ENCODE data around the gene SNRNP48. TPM values are rescaled to one million over a fixed set of nuclear protein-coding genes. Genes with fewer than 3 reads are reported as not detected.

The SNRNP48 gene
- total RNA-seq, 1 donor from 2014 or later = 9.7 TPM

DNA sequence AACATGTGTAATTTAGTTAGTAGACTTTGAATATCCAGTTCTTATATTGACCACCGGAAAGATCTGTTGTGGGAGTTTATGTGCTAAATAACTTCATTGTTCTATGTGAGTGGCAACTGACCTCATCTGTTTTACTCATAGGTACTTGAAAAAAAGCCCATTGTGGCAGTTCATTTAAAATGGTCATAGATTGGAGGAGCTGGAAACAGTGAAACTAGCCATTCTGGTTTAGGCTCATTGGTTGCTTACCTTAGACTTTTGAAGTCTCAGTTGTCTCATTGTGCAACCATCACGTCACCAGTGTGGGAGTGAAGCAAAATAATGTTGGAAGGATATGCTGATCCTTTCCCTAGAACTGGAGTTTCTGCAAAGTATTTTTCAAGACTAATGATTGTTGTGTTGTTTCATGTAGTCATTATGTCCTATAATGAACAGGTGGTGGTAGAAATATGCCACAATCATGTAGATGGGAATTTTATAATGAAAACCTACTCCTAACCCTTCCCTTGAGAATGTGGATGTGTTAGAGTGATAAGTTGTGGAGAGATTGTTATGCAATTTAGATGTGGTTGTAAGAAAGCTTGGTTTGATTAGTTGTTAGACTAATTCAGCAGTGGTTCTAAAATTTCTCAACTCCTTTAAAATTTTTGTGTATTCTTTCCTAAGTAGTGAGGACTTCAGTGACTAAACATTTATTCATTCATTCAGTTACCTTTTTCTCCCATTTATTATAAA is 30.2 kb upstream of the SNRNP48 start:
- Mint-ChIP-seq H3K27ac (ENCODE audit: unreplicated experiment) (no peak overlapping the region), H3K4me1 (ENCODE audit: low read depth) (peaks cover 21% of the 10 kb centered on the region), H3K4me3 (ENCODE audit: unreplicated experiment) (no peak overlapping the region), H3K36me3 (ENCODE audit: low read depth) (peaks cover 43% of the 10 kb centered on the region), H3K9me3 (ENCODE audit: low read depth) (no peaks in the 10 kb centered on the region), H3K27me3 (ENCODE audit: low read depth) (no peaks in the 10 kb centered on the region)
- DNase-seq (ENCODE audit: low spot score) = no peak
- TF ChIP-seq, protein P1, sequence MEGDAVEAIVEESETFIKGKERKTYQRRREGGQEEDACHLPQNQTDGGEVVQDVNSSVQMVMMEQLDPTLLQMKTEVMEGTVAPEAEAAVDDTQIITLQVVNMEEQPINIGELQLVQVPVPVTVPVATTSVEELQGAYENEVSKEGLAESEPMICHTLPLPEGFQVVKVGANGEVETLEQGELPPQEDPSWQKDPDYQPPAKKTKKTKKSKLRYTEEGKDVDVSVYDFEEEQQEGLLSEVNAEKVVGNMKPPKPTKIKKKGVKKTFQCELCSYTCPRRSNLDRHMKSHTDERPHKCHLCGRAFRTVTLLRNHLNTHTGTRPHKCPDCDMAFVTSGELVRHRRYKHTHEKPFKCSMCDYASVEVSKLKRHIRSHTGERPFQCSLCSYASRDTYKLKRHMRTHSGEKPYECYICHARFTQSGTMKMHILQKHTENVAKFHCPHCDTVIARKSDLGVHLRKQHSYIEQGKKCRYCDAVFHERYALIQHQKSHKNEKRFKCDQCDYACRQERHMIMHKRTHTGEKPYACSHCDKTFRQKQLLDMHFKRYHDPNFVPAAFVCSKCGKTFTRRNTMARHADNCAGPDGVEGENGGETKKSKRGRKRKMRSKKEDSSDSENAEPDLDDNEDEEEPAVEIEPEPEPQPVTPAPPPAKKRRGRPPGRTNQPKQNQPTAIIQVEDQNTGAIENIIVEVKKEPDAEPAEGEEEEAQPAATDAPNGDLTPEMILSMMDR (IDR thresholded peaks at IDR 0.05) = no peak

DNA sequence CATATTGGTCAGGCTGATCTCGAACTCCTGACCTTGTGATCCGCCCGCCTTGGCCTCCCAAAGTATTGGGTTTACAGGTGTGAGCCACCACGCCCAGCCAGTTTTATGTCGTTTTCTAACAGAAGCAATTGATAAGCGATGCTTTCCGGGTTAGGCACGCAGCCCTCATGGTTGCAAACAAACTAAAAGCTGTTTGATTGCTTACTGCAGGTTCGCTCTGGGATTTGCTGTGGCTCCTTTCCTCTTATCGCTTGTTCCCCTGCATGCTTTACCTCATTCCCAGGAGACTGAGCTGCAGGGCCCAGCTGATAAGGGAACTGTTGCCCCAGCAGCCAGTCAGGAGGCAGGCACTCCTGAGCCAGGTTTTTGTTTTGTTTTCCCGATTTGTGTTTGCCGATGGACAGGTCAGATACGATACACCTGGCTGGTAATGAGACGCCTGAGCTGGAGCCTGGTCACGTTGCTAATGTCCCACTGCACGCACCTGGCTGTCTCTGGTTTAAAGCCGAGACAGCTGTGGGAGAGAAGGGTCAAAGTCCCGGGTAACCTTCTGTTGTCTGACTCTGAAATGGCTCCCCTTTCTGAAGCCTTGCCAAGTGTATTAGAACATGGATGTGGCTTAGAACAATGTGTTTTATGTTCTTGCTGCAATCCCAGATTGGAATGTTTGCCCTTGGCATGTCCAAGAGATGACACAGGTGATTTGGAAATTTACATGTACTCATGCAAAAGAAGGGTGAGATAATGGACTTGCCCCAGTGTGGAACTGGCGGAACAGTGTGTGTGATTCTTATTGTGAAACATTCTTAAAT is 28.6 kb upstream of the SNRNP48 start:
- H3K36me3 Mint-ChIP-seq (ENCODE audit: low read depth) = peaks cover 56% of the 10 kb centered on the region
- TF ChIP-seq, protein P1 (IDR thresholded peaks at IDR 0.05) = no peak
- peaks cover 19% of the 10 kb centered on the region for H3K4me1 Mint-ChIP-seq (ENCODE audit: low read depth)
- peak overlapping the region; percentile 14 for H3K27ac Mint-ChIP-seq (ENCODE audit: unreplicated experiment)
- no peak for DNase-seq (ENCODE audit: low spot score)
- no peak overlapping the region for H3K4me3 Mint-ChIP-seq (ENCODE audit: unreplicated experiment)
- no peaks in the 10 kb centered on the region for H3K9me3 Mint-ChIP-seq (ENCODE audit: low read depth)
- no peaks in the 10 kb centered on the region for H3K27me3 Mint-ChIP-seq (ENCODE audit: low read depth)

DNA sequence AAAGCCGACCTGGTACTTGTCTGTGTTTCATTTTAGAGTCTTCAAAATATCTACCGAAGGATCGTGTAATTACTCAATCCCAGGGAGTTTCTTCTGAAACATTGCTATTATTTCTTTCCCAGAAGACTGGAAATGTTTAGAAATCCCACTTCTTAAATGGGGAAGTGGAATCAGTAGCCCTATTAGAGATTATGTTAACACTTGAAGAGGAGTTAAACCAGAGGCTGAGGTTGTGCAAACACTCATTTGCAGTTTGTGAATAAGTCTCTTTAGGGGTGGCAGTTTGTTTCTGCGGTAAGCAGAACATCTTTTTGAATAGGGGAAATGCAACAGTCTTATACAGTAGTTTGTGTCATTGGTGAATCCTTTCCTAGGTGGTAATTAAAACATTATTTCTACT is 27.2 kb upstream of the SNRNP48 start:
- peaks cover 31% of the 10 kb centered on the region for H3K4me1 Mint-ChIP-seq (ENCODE audit: low read depth)
- H3K9me3 Mint-ChIP-seq (ENCODE audit: low read depth) = no peaks in the 10 kb centered on the region
- H3K27me3 Mint-ChIP-seq (ENCODE audit: low read depth) = no peaks in the 10 kb centered on the region
- TF ChIP-seq, protein P1 (IDR thresholded peaks at IDR 0.05) = no peak
- peaks cover 63% of the 10 kb centered on the region for H3K36me3 Mint-ChIP-seq (ENCODE audit: low read depth)
- H3K27ac Mint-ChIP-seq (ENCODE audit: unreplicated experiment) = no peak overlapping the region
- no peak overlapping the region for H3K4me3 Mint-ChIP-seq (ENCODE audit: unreplicated experiment)
- DNase-seq (ENCODE audit: low spot score) = no peak

DNA sequence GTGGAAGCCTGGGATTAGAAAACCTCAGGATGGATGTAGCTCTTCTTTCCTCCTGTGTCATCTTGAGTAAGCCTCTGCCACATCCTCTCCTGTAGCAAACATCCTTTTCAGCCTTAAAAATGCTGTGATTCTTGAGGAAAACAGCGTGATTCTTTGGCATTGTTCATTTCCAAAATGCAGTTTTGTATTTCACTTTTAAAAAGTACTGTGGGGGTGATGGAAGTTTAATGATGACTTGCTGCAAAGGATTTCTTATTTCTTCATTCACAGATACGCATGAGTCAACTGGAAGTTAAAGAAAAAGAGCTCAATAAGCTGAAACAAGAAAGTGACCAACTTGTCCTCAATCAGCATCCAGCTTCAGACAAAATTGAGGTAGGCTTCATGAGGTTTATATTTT is 23.9 kb upstream of the SNRNP48 start:
- Mint-ChIP-seq H3K27ac (ENCODE audit: unreplicated experiment) (peak overlapping the region; percentile 49), H3K4me1 (ENCODE audit: low read depth) (peaks cover 35% of the 10 kb centered on the region), H3K36me3 (ENCODE audit: low read depth) (peaks cover 72% of the 10 kb centered on the region), H3K27me3 (ENCODE audit: low read depth) (no peaks in the 10 kb centered on the region), H3K4me3 (ENCODE audit: unreplicated experiment) (no peak overlapping the region), H3K9me3 (ENCODE audit: low read depth) (no peaks in the 10 kb centered on the region)
- no peak for DNase-seq (ENCODE audit: low spot score)
- TF ChIP-seq, protein P1 (IDR thresholded peaks at IDR 0.05) = no peak

DNA sequence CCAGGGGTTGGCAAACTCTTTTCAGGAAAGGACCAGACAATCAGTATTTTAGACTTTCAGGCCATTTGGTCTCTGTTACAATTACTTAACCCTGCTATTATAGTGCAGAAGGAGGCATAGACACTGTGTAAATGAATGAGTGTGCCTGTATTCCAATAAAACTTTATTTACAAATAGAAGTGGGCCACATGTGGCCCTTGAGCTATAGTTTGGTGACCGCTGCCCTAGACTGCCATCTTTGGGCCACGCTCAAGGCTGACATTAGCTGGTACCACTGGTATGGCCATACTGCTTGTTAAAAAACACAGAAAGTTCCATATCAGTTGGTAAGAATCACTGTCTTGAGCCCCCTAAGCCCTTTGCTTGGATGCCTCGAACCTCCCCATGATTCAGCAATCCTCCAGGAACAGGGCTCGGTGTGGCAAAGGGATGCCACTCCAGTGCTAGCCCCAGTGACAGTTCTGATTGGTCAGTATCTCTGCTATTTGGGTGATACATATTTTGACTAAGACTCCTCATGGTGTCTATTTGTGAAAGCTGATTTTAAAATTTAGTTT is 23.3 kb upstream of the SNRNP48 start:
- peaks cover 72% of the 10 kb centered on the region for H3K36me3 Mint-ChIP-seq (ENCODE audit: low read depth)
- no peak for DNase-seq (ENCODE audit: low spot score)
- peak overlapping the region; percentile 74 for H3K27ac Mint-ChIP-seq (ENCODE audit: unreplicated experiment)
- H3K9me3 Mint-ChIP-seq (ENCODE audit: low read depth) = no peaks in the 10 kb centered on the region
- H3K4me3 Mint-ChIP-seq (ENCODE audit: unreplicated experiment) = no peak overlapping the region
- no peaks in the 10 kb centered on the region for H3K27me3 Mint-ChIP-seq (ENCODE audit: low read depth)
- H3K4me1 Mint-ChIP-seq (ENCODE audit: low read depth) = peaks cover 31% of the 10 kb centered on the region
- TF ChIP-seq, protein P1 (IDR thresholded peaks at IDR 0.05) = peak; percentile 39
